Immature natural killer cell (primary cell): Measurements from ENCODE around the gene LMX1B. TPM values are rescaled to one million over a fixed set of nuclear protein-coding genes. Genes with fewer than 3 reads are reported as not detected.
"Not testable (repeated sequence)": the region's sequence is repeated elsewhere in the genome, so short reads cannot be mapped to it uniquely, and the experiment has no call there.

Source experiments
- DNase-seq, 3 donors: peaks; one replicate each; pipeline ENCODE4 v3.0.0; 2022; ENCODE audit warnings: mixed read lengths in 1 of 3
- H3K27ac Mint-ChIP-seq, 6 donors: one replicate each; pipeline ENCODE4 v1.8.0; 2020; ENCODE audit warnings: mixed read lengths in 6 of 6, mild to moderate bottlenecking in 5 of 6, inconsistent platforms in 4 of 6, moderate library complexity in 3 of 6
- H3K27me3 Mint-ChIP-seq, 3 donors: one replicate each; pipeline ENCODE4 v1.8.0; 2020 to 2021; ENCODE audit warnings: low read depth in 3 of 3, mild to moderate bottlenecking in 3 of 3, mixed read lengths in 3 of 3, moderate library complexity in 3 of 3, inconsistent platforms in 1 of 3
- H3K36me3 Mint-ChIP-seq, 3 donors: one replicate each; pipeline ENCODE4 v1.8.0; 2020; ENCODE audit warnings: mixed read lengths in 3 of 3, inconsistent platforms in 2 of 3, mild to moderate bottlenecking in 2 of 3
- H3K4me1 Mint-ChIP-seq, 2 donors: one replicate each; pipeline ENCODE4 v1.8.0; 2020; ENCODE audit warnings: inconsistent platforms in 2 of 2, mild to moderate bottlenecking in 2 of 2, mixed read lengths in 2 of 2, moderate library complexity in 1 of 2
- H3K4me3 Mint-ChIP-seq, 5 donors: one replicate each; pipeline ENCODE4 v1.8.0; 2020; ENCODE audit warnings: mild to moderate bottlenecking in 5 of 5, mixed read lengths in 5 of 5, inconsistent platforms in 3 of 5, moderate library complexity in 3 of 5
- H3K9me3 Mint-ChIP-seq, 6 donors: one replicate each; pipeline ENCODE4 v1.8.0; 2020; ENCODE audit warnings: mild to moderate bottlenecking in 6 of 6, mixed read lengths in 6 of 6, inconsistent platforms in 4 of 6, moderate library complexity in 3 of 6
- polyA plus RNA-seq, 3 donors: library from polyadenylated mRNA; unstranded; fragments of 300-500 nt; fragmentation: Illumina TruSeq; gene quantifications; one replicate each; pipeline ENCODE4 v1.2.3, GENCODE V29; 2021

LMX1B gene
- polyA plus RNA-seq, 3 donors from 2014 or later: not detected

GRCh38 chr9:126717441-126717840, 103.7 kb downstream of the LMX1B start:
- H3K9me3 Mint-ChIP-seq, DNase-seq, H3K4me3 Mint-ChIP-seq, H3K36me3 Mint-ChIP-seq: not testable (repeated sequence)
- H3K4me1 Mint-ChIP-seq: peaks cover 42 to 50% of the 10 kb centered on the region in 2 donors
- H3K27ac Mint-ChIP-seq: peak overlapping the region in 1 of 6 donors; percentile 96
- peaks cover 10 to 17% (median 13%) of the 10 kb centered on the region in 3 donors for H3K27me3 Mint-ChIP-seq

GRCh38 chr9:126719618-126720031, 105.9 kb downstream of the LMX1B start:
- H3K9me3 Mint-ChIP-seq: no peaks in the 10 kb centered on the region
- peak overlapping the region; percentile 81 to 87 (median 82) for H3K4me3 Mint-ChIP-seq
- peaks cover 10 to 20% (median 13%) of the 10 kb centered on the region in 3 donors for H3K27me3 Mint-ChIP-seq
- H3K4me1 Mint-ChIP-seq: peaks cover 50 to 59% of the 10 kb centered on the region in 2 donors
- H3K36me3 Mint-ChIP-seq: no peaks in the 10 kb centered on the region
- DNase-seq: peak; percentile 91 to 92 (median 91)
- peak overlapping the region; percentile 96 to 100 (median 98) for H3K27ac Mint-ChIP-seq

GRCh38 chr9:126720036-126720435, 106.3 kb downstream of the LMX1B start:
- peaks cover 50 to 59% of the 10 kb centered on the region in 2 donors for H3K4me1 Mint-ChIP-seq
- peaks cover 10 to 20% (median 13%) of the 10 kb centered on the region in 3 donors for H3K27me3 Mint-ChIP-seq
- H3K27ac Mint-ChIP-seq: peak overlapping the region; percentile 96 to 100 (median 98)
- no peak for DNase-seq
- no peaks in the 10 kb centered on the region for H3K9me3 Mint-ChIP-seq
- peak overlapping the region; percentile 81 to 87 (median 82) for H3K4me3 Mint-ChIP-seq
- H3K36me3 Mint-ChIP-seq: no peaks in the 10 kb centered on the region

GRCh38 chr9:126720661-126721563, 107.2 kb downstream of the LMX1B start:
- Mint-ChIP-seq H3K9me3 (no peaks in the 10 kb centered on the region), H3K36me3 (no peaks in the 10 kb centered on the region), H3K4me1 (peaks cover 49 to 57% of the 10 kb centered on the region in 2 donors), H3K4me3 (peak overlapping the region; percentile 81 to 87 (median 82)), H3K27me3 (peaks cover 7 to 20% (median 14%) of the 10 kb centered on the region in 3 donors), H3K27ac (peak overlapping the region; percentile 96 to 100 (median 98))
- peak; percentile 25 to 29 (median 26) for DNase-seq

- peak in 1 of 3 donors; percentile 17 for DNase-seq
Observed at GRCh38 chr9:126721564-126721981, 107.8 kb downstream of the LMX1B start.

GRCh38 chr9:126722252-126722921, 108.7 kb downstream of the LMX1B start:
- Mint-ChIP-seq H3K4me1 (peaks cover 47 to 54% of the 10 kb centered on the region in 2 donors), H3K4me3 (peak overlapping the region; percentile 82 to 92 (median 86)), H3K27ac (peak overlapping the region; percentile 96 to 100 (median 98)), H3K9me3 (no peaks in the 10 kb centered on the region), H3K27me3 (peaks cover 7 to 20% (median 13%) of the 10 kb centered on the region in 3 donors), H3K36me3 (no peaks in the 10 kb centered on the region)
- DNase-seq: peak; percentile 84 to 85 (median 85)

More at GRCh38 chr9:126721564-126721981, 107.8 kb downstream of the LMX1B start:
- Mint-ChIP-seq H3K4me1 (peaks cover 47 to 54% of the 10 kb centered on the region in 2 donors), H3K9me3 (no peaks in the 10 kb centered on the region), H3K4me3 (peak overlapping the region; percentile 81 to 86 (median 83)), H3K27me3 (peaks cover 7 to 20% (median 14%) of the 10 kb centered on the region in 3 donors), H3K27ac (peak overlapping the region; percentile 96 to 100 (median 98)), H3K36me3 (no peaks in the 10 kb centered on the region)

GRCh38 chr9:126722922-126723806, 109.4 kb downstream of the LMX1B start:
- H3K4me3 Mint-ChIP-seq: peak overlapping the region; percentile 85 to 92 (median 89)
- no peaks in the 10 kb centered on the region for H3K36me3 Mint-ChIP-seq
- H3K27me3 Mint-ChIP-seq: peaks cover 7 to 20% (median 13%) of the 10 kb centered on the region in 3 donors
- DNase-seq: peak; percentile 68 to 76 (median 75)
- no peaks in the 10 kb centered on the region for H3K9me3 Mint-ChIP-seq
- H3K4me1 Mint-ChIP-seq: peaks cover 47 to 50% of the 10 kb centered on the region in 2 donors
- H3K27ac Mint-ChIP-seq: peak overlapping the region; percentile 72 to 96 (median 93)

- peak in 1 of 3 donors; percentile 21 for DNase-seq
- Mint-ChIP-seq H3K27me3 (peaks cover 7 to 20% (median 13%) of the 10 kb centered on the region in 3 donors), H3K4me3 (peak overlapping the region; percentile 85 to 92 (median 89)), H3K36me3 (no peaks in the 10 kb centered on the region), H3K27ac (peak overlapping the region; percentile 72 to 96 (median 93)), H3K9me3 (no peaks in the 10 kb centered on the region), H3K4me1 (peaks cover 41 to 44% of the 10 kb centered on the region in 2 donors)
Observed at GRCh38 chr9:126723807-126724172, 110.1 kb downstream of the LMX1B start.

GRCh38 chr9:126724226-126724625, 110.5 kb downstream of the LMX1B start:
- H3K9me3 Mint-ChIP-seq: no peaks in the 10 kb centered on the region
- peak overlapping the region; percentile 72 to 96 (median 93) for H3K27ac Mint-ChIP-seq
- H3K36me3 Mint-ChIP-seq: no peaks in the 10 kb centered on the region
- peaks cover 37 to 40% of the 10 kb centered on the region in 2 donors for H3K4me1 Mint-ChIP-seq
- H3K4me3 Mint-ChIP-seq: peak overlapping the region; percentile 85 to 92 (median 89)
- no peak for DNase-seq
- H3K27me3 Mint-ChIP-seq: peaks cover 7 to 19% (median 13%) of the 10 kb centered on the region in 3 donors

GRCh38 chr9:126725485-126725884, 111.8 kb downstream of the LMX1B start:
- not testable (repeated sequence) for DNase-seq, H3K9me3 Mint-ChIP-seq, H3K4me3 Mint-ChIP-seq, H3K36me3 Mint-ChIP-seq
- peaks cover 4 to 12% (median 8%) of the 10 kb centered on the region in 3 donors for H3K27me3 Mint-ChIP-seq
- peaks cover 25 to 27% of the 10 kb centered on the region in 2 donors for H3K4me1 Mint-ChIP-seq
- peak overlapping the region in 2 of 6 donors; percentile 14 to 60 for H3K27ac Mint-ChIP-seq

GRCh38 chr9:126728210-126728609, 114.5 kb downstream of the LMX1B start:
- not testable (repeated sequence) for H3K4me3 Mint-ChIP-seq, H3K27ac Mint-ChIP-seq, H3K9me3 Mint-ChIP-seq, H3K4me1 Mint-ChIP-seq, DNase-seq, H3K36me3 Mint-ChIP-seq, H3K27me3 Mint-ChIP-seq

- H3K4me1 Mint-ChIP-seq, H3K4me3 Mint-ChIP-seq, H3K36me3 Mint-ChIP-seq, H3K27me3 Mint-ChIP-seq, H3K27ac Mint-ChIP-seq, DNase-seq: not testable (repeated sequence)
- H3K9me3 Mint-ChIP-seq: peaks cover 6 to 18% (median 12%) of the 10 kb centered on the region in 6 donors
Observed at GRCh38 chr9:126730592-126730991, 116.9 kb downstream of the LMX1B start.

- DNase-seq: no peak
- Mint-ChIP-seq H3K27ac (no peak overlapping the region), H3K27me3 (peaks cover 2 to 11% (median 5%) of the 10 kb centered on the region in 3 donors), H3K4me3 (no peak overlapping the region), H3K4me1 (no peaks in the 10 kb centered on the region), H3K36me3 (peaks cover 0 to 5% (median 5%) of the 10 kb centered on the region in 3 donors), H3K9me3 (peaks cover 6 to 26% (median 15%) of the 10 kb centered on the region in 6 donors)
Observed at GRCh38 chr9:126733005-126733404, 119.3 kb downstream of the LMX1B start.
